ENCODE results near the gene CHKB. TPM values are rescaled to one million over a fixed set of nuclear protein-coding genes. Genes with fewer than 3 reads are reported as not detected.

Gene CHKB
- total and polyA plus RNA-seq, 10 of the 15 experiments (the other 5 are each of a cell fraction or from before 2014, with no cell fraction given): 10.0 to 93.9 (median 57.0) TPM

- no peak for TF ChIP-seq HDGF (IDR thresholded peaks at IDR 0.05)
- TF ChIP-seq IRF3 (IDR thresholded peaks at IDR 0.05): no peak
- no peak for TF ChIP-seq ETV6 (conservative IDR thresholded peaks at IDR 0.05 in 1 of 2, IDR thresholded peaks at IDR 0.05 in 1 of 2; ENCODE audit: borderline replicate concordance in 1 of 2, low read depth in 1 of 2)
- TF ChIP-seq BHLHE40 (IDR thresholded peaks at IDR 0.05; ENCODE audit: borderline replicate concordance in 1 of 2, low read depth in 2 of 2, low read length in 1 of 2): no peak
- TF ChIP-seq CREM (IDR thresholded peaks at IDR 0.05; ENCODE audit: low read depth): no peak
- no peak for TF ChIP-seq PBX3 (IDR thresholded peaks at IDR 0.05; ENCODE audit: insufficient replicate concordance, low read depth, low read length)
- no peak for TF ChIP-seq IKZF2 (IDR thresholded peaks at IDR 0.05)
- no peak for TF ChIP-seq USF2 (IDR thresholded peaks at IDR 0.05; ENCODE audit: borderline replicate concordance, low read depth, low read length)
- TF ChIP-seq ZBTB11 (CRISPR knock-in tag; IDR thresholded peaks at IDR 0.05): no peak
- no peak for TF ChIP-seq HCFC1 (IDR thresholded peaks at IDR 0.05; ENCODE audit: low read length)
- no peak for TF ChIP-seq SIN3A (IDR thresholded peaks at IDR 0.05; ENCODE audit: low read depth, low read length)
- no peak for TF ChIP-seq RUNX3 (IDR thresholded peaks at IDR 0.05; ENCODE audit: low read length)
- TF ChIP-seq YY1 (IDR thresholded peaks at IDR 0.05; ENCODE audit: low read depth, low read length): no peak
- no peak for TF ChIP-seq MYC (IDR thresholded peaks at IDR 0.05; ENCODE audit: insufficient read depth, insufficient read length, insufficient replicate concordance, low read length, severe bottlenecking)
- no peak for TF ChIP-seq CBX5 (IDR thresholded peaks at IDR 0.05; ENCODE audit: low read depth)
- TF ChIP-seq GABPA (IDR thresholded peaks at IDR 0.05; ENCODE audit: low read depth): no peak
- Histone ChIP-seq H3K9me3 (replicated peaks; ENCODE audit: control insufficient read depth, insufficient read depth, low read length) (no peaks in the 10 kb centered on the region), H3K36me3 (ENCODE audit: control insufficient read depth in 2 of 2, insufficient read depth in 2 of 2, low read length in 1 of 2) (no peaks in the 10 kb centered on the region; a peak in 2 of 4 replicates), H3K27ac (ENCODE audit: control insufficient read depth, insufficient read depth) (peak overlapping the region; percentile 97), H3K4me2 (ENCODE audit: control insufficient read depth, insufficient read depth) (peak overlapping the region; percentile 100), H3K4me3 (no peak overlapping the region), H4K20me1 (ENCODE audit: control insufficient read depth, insufficient read depth) (no peaks in the 10 kb centered on the region), H3K4me1 (ENCODE audit: control insufficient read depth, insufficient read depth, low read length) (peaks cover 28% of the 10 kb centered on the region), H3K27me3 (replicated peaks in 1 of 2; ENCODE audit: control insufficient read depth in 2 of 2, insufficient read depth in 2 of 2, low read length in 1 of 2) (no peaks in the 10 kb centered on the region), H3K79me2 (ENCODE audit: control insufficient read depth, insufficient read depth, low read length) (peaks cover 10% of the 10 kb centered on the region), H3K9ac (ENCODE audit: control insufficient read depth, insufficient read depth, low read length) (peak overlapping the region; percentile 84), H2AFZ (ENCODE audit: control insufficient read depth, low read depth, low read length) (peak overlapping the region; percentile 87; the same call in 1 of the 2 replicates)
- SMC1A ChIA-PET (ENCODE audit: uncharacterized antibody, unreplicated experiment): interaction anchor here (1.0 to 2.0 kb wide), 4 partner anchors 10 to 97 kb away, joined by 3 to 10 read pairs (median 5); partner anchors contain the start of gene SCO2
- CTCF ChIA-PET: interaction anchor here (0.8 to 3.3 kb wide), 9 partner anchors 11 to 309 kb away, joined by 3 to 32 read pairs (median 9); partner anchors contain the start of genes SCO2 and SYCE3
- POLR2A ChIA-PET: interaction anchor here (0.9 to 1.3 kb wide), 2 partner anchors 82 to 95 kb away, joined by 3 to 4 read pairs; no protein-coding TSS in a partner anchor
- RAD21 ChIA-PET (ENCODE audit: unreplicated experiment): interaction anchor here (2.3 to 4.0 kb wide), 5 partner anchors 75 to 281 kb away, joined by 9 to 43 read pairs (median 22); partner anchors contain the start of genes LMF2, NCAPH2 and SCO2
- FAIRE-seq (no peak), DNase-seq (ENCODE audit: low read depth, low spot score) (no peak), ATAC-seq (no peak)
- intact Hi-C loops (cut with micrococcal nuclease; ENCODE audit: unreplicated experiment) (loop anchor here (5.0 kb wide), 3 partner anchors 69 to 381 kb away; no protein-coding TSS in a partner anchor), in situ Hi-C loops (cut with MboI) (loop anchor here (5.0 kb wide), 1 partner anchor 96 kb away; the partner anchor contains the start of gene SCO2)
- BruUV-seq (replicated peaks): no TSS peak
- 82% methylated on average over 15 of the region's 16 CpGs for WGBS (ENCODE audit: insufficient coverage, insufficient replicate concordance, low lambda C conversion rate, missing lambda C conversion rate)
Measured at GRCh38 chr22:50622723-50623327, 40.2 kb upstream of the CHKB start.

Measured in GM12878 (cell line).